HUDEP-2 (cell line): ENCODE data around the gene PYGO2.
A peak's percentile ranks its signal among the peaks of the same experiment; 100 is the strongest.

Experiments used
- DNase-seq, 76 experiments: peaks; one replicate each; lab custom pipeline; 2025; ENCODE audit not compliant: unreplicated experiment in 76 of 76; lab: John Stamatoyannopoulos, UW

The PYGO2 gene

GRCh38 chr1:154966111-154966510, 4.5 kb upstream of the PYGO2 start:
- DNase-seq: no peak

- DNase-seq: no peak
These were observed 2.8 kb upstream of the PYGO2 start for GRCh38 chr1:154964359-154964758.

GRCh38 chr1:154963643-154964042, 2.1 kb upstream of the PYGO2 start:
- no peak for DNase-seq

GRCh38 chr1:154962795-154963330, 1.3 kb upstream of the PYGO2 start:
- DNase-seq: no peak

DNA sequence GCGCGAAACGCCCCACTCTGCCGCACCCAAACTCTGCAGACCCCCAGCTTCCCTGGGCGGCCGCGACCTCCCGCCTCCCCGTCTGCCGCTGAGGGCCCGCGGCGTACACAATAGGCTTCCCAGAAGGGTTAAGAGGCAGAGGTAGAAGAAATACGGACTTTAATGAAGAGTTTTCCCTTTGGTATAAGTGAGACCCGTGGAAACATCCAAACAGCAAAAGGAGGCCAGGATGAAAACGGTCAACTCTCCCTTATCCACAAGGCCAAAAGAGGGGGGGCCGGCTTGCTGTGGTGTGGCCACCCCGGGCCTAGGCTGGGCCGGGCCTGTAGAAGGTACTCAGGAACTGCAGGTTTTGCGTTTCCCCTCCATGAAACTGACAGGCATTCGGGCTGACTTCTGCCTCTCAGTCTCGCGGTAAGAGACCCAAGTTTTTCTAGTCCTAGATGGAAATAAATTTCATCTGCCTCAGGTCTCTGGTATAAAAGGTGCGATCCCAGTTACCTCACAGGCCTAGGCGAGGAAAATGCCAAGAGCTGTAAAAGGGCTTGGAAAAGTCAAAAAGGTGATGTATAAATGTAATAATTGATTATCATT, 671 bp upstream of the PYGO2 start:
- DNase-seq: peak in 18 of 76 experiments; percentile 3 to 79 (median 34)

- no peak for DNase-seq
These were observed 991 bp downstream of the PYGO2 start for GRCh38 chr1:154960446-154961136.

DNA sequence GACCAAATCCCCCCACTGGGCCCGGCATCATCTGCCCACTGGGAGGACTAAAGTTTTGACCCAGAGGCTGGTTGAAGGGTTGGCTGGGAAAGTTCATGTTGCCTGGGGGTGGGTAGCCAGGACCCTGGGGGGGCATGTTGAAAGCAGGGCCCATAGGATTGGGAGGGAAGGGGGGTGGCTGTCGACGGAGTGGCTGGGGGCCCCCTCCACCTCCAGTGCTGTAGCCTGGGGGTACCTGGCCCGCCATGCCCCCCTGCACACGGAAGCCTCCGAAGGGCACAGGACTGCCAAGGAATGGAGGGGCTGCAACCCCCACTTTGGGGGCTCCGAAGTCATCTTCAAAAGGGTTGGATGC, 2.2 kb downstream of the PYGO2 start:
- DNase-seq: no peak

- DNase-seq: no peak
These were observed 2.7 kb downstream of the PYGO2 start for GRCh38 chr1:154958681-154959425.

DNA sequence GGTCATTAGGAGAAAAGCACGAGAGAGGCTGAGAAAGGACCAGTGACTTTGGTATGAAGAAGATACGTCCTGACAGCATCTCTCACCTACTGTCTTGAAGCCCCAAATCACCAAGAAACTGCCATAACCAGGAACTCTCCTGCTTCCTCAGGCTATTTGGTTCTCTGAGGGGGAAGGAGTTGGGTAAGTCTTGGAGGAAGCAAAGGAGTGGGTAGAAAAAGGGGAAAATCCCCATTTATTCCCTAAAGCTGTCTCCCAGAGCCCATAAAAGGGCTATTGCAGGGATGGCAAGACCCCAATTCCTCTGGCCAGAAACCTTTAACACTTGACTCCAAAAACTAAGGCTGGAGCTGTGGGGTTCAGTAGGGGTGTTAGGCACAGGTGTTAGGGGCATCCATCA, 3.5 kb downstream of the PYGO2 start:
- DNase-seq: no peak

DNA sequence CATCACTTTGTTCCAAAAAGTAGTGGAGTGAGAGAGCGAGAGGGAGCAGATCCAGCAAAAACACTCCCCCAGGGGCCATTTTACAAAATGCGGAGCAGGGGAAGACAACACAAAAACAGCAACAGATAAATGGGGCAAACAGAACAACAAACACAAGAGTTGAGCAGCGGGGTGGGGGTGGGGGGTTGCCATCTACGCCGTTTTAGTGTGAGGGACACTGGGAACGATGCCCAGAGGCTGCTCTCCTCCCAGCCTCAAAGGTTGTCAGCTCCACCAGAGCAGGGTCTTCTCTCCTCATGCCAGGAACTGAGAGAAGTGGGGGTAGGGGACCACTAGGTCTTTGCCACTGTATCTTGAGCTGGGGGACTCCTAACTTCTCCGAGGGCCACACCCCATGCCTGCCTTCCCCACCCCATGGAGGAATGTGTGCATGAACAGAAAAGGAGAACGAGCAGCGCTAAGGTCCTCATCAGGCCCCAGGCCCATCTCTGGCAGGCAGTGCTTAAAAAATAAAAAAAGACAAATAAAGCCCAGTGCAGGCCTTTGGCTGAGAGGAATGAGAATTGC, 4.4 kb downstream of the PYGO2 start:
- DNase-seq: peak in 15 of 76 experiments; percentile 6 to 40 (median 14)

GRCh38 chr1:154956544-154956941, 5.0 kb downstream of the PYGO2 start:
- no peak for DNase-seq

- DNase-seq: peak in 71 of 76 experiments; percentile 7 to 90 (median 71)
These were observed 5.7 kb downstream of the PYGO2 start, which contains the start of gene PBXIP1 for GRCh38 chr1:154955718-154956543. PBXIP1 (minus strand) TSS chr1:154956099; CDS start chr1:154953721, 2,378 bp downstream.

GRCh38 chr1:154955039-154955717, 6.4 kb downstream of the PYGO2 start:
- DNase-seq: peak in 44 of 76 experiments; percentile 4 to 73 (median 34)

DNA sequence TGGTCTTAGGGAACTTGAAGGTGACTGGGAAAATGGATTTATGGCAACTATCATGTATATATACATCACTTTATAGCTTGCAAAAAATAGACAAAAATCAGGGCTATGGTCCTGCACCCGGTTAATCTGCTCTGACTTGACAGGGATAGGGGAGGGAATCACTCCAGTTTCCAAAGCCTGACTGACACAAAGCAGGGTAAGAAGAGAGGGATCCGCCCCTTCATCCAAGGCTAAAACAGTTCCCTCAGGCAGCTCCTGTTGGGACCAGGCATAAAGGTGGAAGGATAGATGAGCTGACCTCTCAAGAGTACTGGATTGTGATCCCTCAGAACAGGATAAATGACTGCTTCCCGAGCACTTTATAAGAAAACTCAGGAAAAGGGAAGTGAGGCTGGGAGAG, 7.0 kb downstream of the PYGO2 start:
- DNase-seq: no peak

DNA sequence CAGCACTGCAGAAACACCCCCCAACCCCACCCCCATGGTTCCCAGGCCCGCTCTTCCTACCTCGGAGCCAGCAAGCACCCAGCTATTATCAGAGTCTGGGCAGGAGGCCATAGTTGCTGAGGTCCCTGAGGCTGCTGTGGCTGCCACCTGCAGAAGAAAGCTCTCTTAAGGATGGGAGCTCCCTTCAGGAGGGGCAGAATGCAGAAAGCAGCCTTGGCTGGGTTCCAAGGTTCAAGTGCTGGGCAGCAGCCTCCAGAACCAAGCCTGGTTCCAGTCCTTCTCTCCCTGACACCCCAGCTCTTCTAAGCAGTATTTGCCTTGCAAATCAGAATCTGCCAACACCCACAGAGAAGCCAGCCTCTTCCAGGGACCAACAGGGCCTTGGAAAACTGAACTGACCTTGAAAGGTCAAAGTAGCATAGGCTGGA, 8.0 kb downstream of the PYGO2 start:
- no peak for DNase-seq

- no peak for DNase-seq
These were observed 8.9 kb downstream of the PYGO2 start for GRCh38 chr1:154952664-154953063.

DNA sequence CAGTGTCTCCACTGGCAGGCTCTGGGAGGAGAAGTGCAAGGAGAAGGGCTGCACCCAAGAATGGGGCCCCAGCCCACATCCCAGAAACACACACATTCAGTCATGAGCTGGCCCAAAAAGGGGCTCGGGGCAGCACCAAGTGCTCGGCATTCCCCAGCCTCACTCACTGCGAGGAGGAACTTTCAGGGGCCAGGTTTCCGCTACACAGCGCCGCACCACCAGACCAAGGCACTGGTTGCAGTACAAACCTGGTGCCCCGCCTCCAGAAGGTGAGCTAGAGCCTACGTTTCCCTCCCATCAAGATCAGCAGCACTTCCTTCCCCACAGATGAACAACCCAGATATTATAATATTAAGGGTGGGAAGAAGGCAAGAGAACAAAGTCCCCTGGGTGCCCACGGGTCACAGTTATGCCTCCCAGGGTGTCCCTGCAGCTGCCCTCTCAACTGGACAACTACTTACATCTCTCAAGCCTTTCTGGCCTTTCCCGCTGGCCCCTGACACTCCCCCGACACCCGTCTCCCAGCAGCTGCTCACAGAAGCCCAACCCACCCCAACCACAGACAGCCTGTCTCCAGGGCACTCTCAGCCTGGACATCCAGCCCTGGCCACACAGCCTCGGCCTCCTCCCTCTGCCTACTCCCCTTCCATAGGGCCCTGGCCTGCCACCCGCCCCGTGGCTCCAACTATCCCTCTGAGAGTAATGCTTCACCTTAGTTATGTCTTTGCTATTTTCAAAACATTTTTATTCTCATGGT, 9.5 kb downstream of the PYGO2 start:
- DNase-seq: no peak

DNA sequence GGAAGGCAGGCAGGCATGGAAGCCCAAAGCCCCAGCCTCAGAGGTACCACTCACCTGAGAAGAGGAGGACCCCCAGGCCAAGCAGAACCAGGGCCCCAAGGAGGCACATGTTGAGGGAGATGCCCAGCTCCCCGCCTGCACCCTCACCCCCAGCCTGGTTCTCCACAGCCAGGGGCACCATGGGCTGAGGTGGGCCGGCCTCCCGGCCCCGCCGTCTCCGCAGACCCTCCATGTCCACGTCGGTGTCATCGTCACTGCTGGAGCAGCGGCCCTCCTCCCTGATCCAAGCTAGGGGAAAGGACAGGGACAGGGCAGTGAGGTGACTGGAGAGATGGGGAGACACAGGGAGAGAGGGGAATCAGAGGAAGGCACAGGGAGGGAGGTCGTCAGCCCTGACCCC, 13.5 kb downstream of the PYGO2 start:
- no peak for DNase-seq
